SU-DHL-6 (cell line): ENCODE results near the gene SERINC3.

Source experiments
- H2AFZ ChIP-seq: fragments of 200-600 bp; sonication (generic); 2 replicates; pipeline ENCODE4 v1.6.1; 2014; ENCODE audit warnings: low read depth, mild to moderate bottlenecking, moderate library complexity, mixed read lengths, antibody characterized with exemption, low read length; ENCODE audit not compliant: severe bottlenecking
- H3F3A ChIP-seq: fragments of 200-600 bp; shearing (Covaris generic); 2 replicates; pipeline ENCODE4 v1.6.0; 2016; ENCODE audit warnings: antibody characterized with exemption, mild to moderate bottlenecking; ENCODE audit not compliant: insufficient read depth
- H3K27ac ChIP-seq: fragments of 200-600 bp; sonication (generic); 2 replicates; pipeline ENCODE4 v1.5.1; 2016; ENCODE audit warnings: low read depth, mild to moderate bottlenecking, low read length, moderate library complexity, mixed read lengths
- H3K27me3 ChIP-seq: fragments of 200-600 bp; sonication (generic), shearing (Covaris generic); 2 replicates; pipeline ENCODE4 v1.6.0; 2014; ENCODE audit warnings: mild to moderate bottlenecking, low read length
- H3K36me3 ChIP-seq: fragments of 200-600 bp; sonication (generic); 2 replicates; pipeline ENCODE4 v1.6.1; 2014; ENCODE audit warnings: mild to moderate bottlenecking, low read length, mixed read lengths
- H3K4me2 ChIP-seq: fragments of 300-600, 200-600 bp; shearing (Covaris generic), sonication (generic); 2 replicates; pipeline ENCODE4 v1.6.0; 2014; ENCODE audit warnings: low read length, low read depth, mild to moderate bottlenecking; ENCODE audit not compliant: poor library complexity, severe bottlenecking
- H3K4me3 ChIP-seq: fragments of 200-600 bp; sonication (generic); 2 replicates; pipeline ENCODE4 v1.5.1; 2014; ENCODE audit warnings: antibody characterized with exemption, low read length, mild to moderate bottlenecking, mixed read lengths; ENCODE audit not compliant: insufficient read depth, poor library complexity, severe bottlenecking
- H3K79me2 ChIP-seq: fragments of 200-600 bp; sonication (generic); 2 replicates; pipeline ENCODE4 v1.6.1; 2014; ENCODE audit warnings: mild to moderate bottlenecking, low read length, moderate library complexity; ENCODE audit not compliant: insufficient read depth
- H3K9ac ChIP-seq: fragments of 200-600 bp; sonication (generic); 2 replicates; pipeline ENCODE4 v1.7.0; 2014; ENCODE audit warnings: mild to moderate bottlenecking, low read length
- H3K9me2 ChIP-seq: fragments of 200-600 bp; sonication (generic); replicated peaks from 2 replicates; pipeline ENCODE4 v1.6.1; 2014; ENCODE audit warnings: low read length; ENCODE audit not compliant: insufficient read depth
- H3K9me3 ChIP-seq: fragments of 200-600 bp; sonication (generic); 2 replicates; pipeline ENCODE4 v1.6.1; 2014; ENCODE audit warnings: low read length, mixed read lengths; ENCODE audit not compliant: insufficient read depth
- H4K20me1 ChIP-seq: fragments of 200-600 bp; sonication (generic); 2 replicates; pipeline ENCODE4 v1.6.1; 2014; ENCODE audit warnings: low read depth, mild to moderate bottlenecking, antibody characterized with exemption, low read length, moderate library complexity, mixed read lengths
- EZH2phosphoT487 ChIP-seq: fragments of 200-600 bp; sonication (generic), shearing (Covaris generic); conservative IDR thresholded peaks from 2 replicates; pipeline ENCODE4 v1.6.1; 2018; ENCODE audit warnings: mild to moderate bottlenecking, antibody characterized with exemption, low read length, moderate library complexity, mixed read lengths
- TF ChIP-seq, protein P1 (sequence below): fragments of 200-600 bp; sonication (generic); IDR thresholded peaks from one replicate; pipeline ENCODE4 v1.5.1; 2017; ENCODE audit warnings: antibody characterized with exemption, mild to moderate bottlenecking, low read length, moderate library complexity; ENCODE audit not compliant: insufficient read depth, poor library complexity, severe bottlenecking

SERINC3 gene

DNA sequence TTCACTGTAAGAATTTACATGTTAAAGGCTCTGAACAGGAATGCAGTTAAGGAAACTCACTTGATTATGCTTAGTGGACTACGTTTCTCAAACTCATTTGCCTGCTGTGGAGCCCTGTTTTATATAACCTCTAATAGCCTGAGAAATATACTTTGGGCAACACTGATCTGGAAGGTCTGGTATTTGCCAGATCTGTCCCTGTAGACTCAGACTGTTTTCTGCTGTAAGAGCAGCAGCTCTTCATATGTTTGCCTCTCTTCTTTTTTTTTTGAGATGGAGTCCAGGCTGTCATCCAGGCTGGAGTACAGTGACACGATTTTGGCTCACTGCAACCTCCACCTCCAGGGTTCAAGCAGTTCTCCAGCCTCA, 36.1 kb downstream of the SERINC3 start:
- Histone ChIP-seq H3K4me3 (no peak overlapping the region), H4K20me1 (no peaks in the 10 kb centered on the region), H3K9me3 (no peaks in the 10 kb centered on the region), H2AFZ (no peak overlapping the region), H3F3A (no peaks in the 10 kb centered on the region), H3K9ac (no peak overlapping the region), H3K79me2 (no peaks in the 10 kb centered on the region), H3K27ac (no peak overlapping the region), H3K36me3 (peaks cover 7% of the 10 kb centered on the region; the same call in 1 of the 2 replicates), H3K4me2 (no peak overlapping the region), H3K27me3 (no peaks in the 10 kb centered on the region), H3K9me2 (no peaks in the 10 kb centered on the region)
- TF ChIP-seq, protein P1, sequence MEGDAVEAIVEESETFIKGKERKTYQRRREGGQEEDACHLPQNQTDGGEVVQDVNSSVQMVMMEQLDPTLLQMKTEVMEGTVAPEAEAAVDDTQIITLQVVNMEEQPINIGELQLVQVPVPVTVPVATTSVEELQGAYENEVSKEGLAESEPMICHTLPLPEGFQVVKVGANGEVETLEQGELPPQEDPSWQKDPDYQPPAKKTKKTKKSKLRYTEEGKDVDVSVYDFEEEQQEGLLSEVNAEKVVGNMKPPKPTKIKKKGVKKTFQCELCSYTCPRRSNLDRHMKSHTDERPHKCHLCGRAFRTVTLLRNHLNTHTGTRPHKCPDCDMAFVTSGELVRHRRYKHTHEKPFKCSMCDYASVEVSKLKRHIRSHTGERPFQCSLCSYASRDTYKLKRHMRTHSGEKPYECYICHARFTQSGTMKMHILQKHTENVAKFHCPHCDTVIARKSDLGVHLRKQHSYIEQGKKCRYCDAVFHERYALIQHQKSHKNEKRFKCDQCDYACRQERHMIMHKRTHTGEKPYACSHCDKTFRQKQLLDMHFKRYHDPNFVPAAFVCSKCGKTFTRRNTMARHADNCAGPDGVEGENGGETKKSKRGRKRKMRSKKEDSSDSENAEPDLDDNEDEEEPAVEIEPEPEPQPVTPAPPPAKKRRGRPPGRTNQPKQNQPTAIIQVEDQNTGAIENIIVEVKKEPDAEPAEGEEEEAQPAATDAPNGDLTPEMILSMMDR: no peak
- no peak for TF ChIP-seq EZH2phosphoT487

DNA sequence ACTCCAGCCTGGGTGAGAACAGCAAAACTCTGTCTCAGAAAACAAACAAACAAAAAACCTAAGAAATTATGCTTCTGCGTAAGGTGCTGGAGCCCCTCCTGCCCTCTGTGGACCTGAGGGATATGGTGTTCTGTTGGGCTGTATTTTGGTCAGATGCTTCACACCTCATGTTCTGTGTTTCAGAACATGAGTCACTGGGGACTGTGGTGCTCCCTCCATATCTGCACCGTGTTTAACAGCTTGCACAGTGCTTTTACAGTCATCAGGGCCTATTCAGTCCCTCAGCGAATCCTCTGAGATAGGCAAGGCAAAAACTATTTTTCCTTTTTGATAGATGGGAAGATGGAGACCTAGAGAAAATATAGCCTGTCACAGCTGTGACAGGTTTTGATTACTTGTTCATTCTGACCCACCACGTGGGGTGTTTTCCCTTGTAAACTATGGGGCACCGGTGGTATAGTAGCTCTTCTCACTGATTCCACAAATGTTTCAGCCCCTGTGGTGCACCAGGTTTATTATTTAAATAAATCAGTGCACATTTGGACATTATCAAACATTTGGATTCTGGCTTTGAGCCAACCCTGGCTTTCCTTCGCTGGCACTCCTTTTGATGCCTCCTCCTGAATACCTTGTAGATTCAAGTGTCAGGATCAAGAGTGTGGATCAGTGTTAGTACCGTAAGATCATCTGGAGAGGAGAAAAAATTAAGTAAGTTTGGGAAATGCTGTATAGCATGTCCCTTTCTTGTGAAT, 36.6 kb downstream of the SERINC3 start:
- Histone ChIP-seq H3F3A (no peaks in the 10 kb centered on the region), H3K4me3 (no peak overlapping the region), H3K4me2 (no peak overlapping the region), H3K9me2 (no peaks in the 10 kb centered on the region), H4K20me1 (no peaks in the 10 kb centered on the region), H3K9me3 (no peaks in the 10 kb centered on the region), H2AFZ (no peak overlapping the region), H3K36me3 (peaks cover 7% of the 10 kb centered on the region; the same call in 1 of the 2 replicates), H3K9ac (no peak overlapping the region), H3K27me3 (no peaks in the 10 kb centered on the region), H3K79me2 (no peaks in the 10 kb centered on the region), H3K27ac (no peak overlapping the region)
- no peak for TF ChIP-seq EZH2phosphoT487
- TF ChIP-seq, protein P1: no peak

- no peaks in the 10 kb centered on the region for H3F3A ChIP-seq
- H3K79me2 ChIP-seq: 0 out of 2 replicates have a peak, but pooled peaks cover 4% of the 10 kb centered on the region
- H3K9ac ChIP-seq: no peak overlapping the region
- H4K20me1 ChIP-seq: no peaks in the 10 kb centered on the region
- TF ChIP-seq, protein P1: no peak
- TF ChIP-seq EZH2phosphoT487: no peak
- no peaks in the 10 kb centered on the region for H3K27me3 ChIP-seq
- H3K4me3 ChIP-seq: no peak overlapping the region
- H3K4me2 ChIP-seq: no peak overlapping the region
- no peaks in the 10 kb centered on the region for H3K9me3 ChIP-seq
- peaks cover 5% of the 10 kb centered on the region; the same call in 1 of the 2 replicates for H3K36me3 ChIP-seq
- no peak overlapping the region for H2AFZ ChIP-seq
- no peak overlapping the region for H3K27ac ChIP-seq
- H3K9me2 ChIP-seq: no peaks in the 10 kb centered on the region
Observed at GRCh38 chr20:44483112-44483511, 38.8 kb downstream of the SERINC3 start.
